ENCODE data around the gene AHSG. TPM values are rescaled to one million over a fixed set of nuclear protein-coding genes. Genes with fewer than 3 reads are reported as not detected.

Gene AHSG
- total and polyA plus RNA-seq, 2 experiments from 2014 or later = 0.10 to 0.18 TPM

GRCh38 chr3:186640929-186641328 lies 28.1 kb downstream of the AHSG start:
- H3K79me2 ChIP-seq (replicated peaks; ENCODE audit: insufficient read depth) = no peaks in the 10 kb centered on the region
- no peaks in the 10 kb centered on the region for H3K27me3 ChIP-seq (ENCODE audit: insufficient read depth)
- H3K9me3 Mint-ChIP-seq = no peaks in the 10 kb centered on the region
- H3K4me3 Mint-ChIP-seq = no peak overlapping the region
- no peak overlapping the region for H3K27ac Mint-ChIP-seq
- peak overlapping the region; percentile 96 for H2AFZ ChIP-seq
- H3K36me3 Mint-ChIP-seq (ENCODE audit: low read depth) = no peaks in the 10 kb centered on the region
- DNase-seq (ENCODE audit: low spot score) (no peak), ATAC-seq (peak; percentile 35; the same call in 2 of the 3 replicates)
- H3K4me3 ChIP-seq = no peak overlapping the region
- peak overlapping the region; percentile 53; the same call in 1 of the 2 replicates for H3K4me2 ChIP-seq
- no peaks in the 10 kb centered on the region for H3F3A ChIP-seq (replicated peaks; ENCODE audit: low read depth)
- H3K4me1 Mint-ChIP-seq = peaks cover 29% of the 10 kb centered on the region
- H4K20me1 ChIP-seq (replicated peaks; ENCODE audit: insufficient read depth) = no peaks in the 10 kb centered on the region
- no peaks in the 10 kb centered on the region for H3K36me3 ChIP-seq (ENCODE audit: insufficient read depth)
- H3K4me1 ChIP-seq (ENCODE audit: insufficient read depth) = peaks cover 33% of the 10 kb centered on the region
- no peaks in the 10 kb centered on the region for H3K9me2 ChIP-seq (ENCODE audit: insufficient read depth)
- TF ChIP-seq ZNF114 (CRISPR knock-in tag; IDR thresholded peaks at IDR 0.05) (no peak), STAT1 (IDR thresholded peaks at IDR 0.05; ENCODE audit: unreplicated experiment) (no peak), ETS1 (IDR thresholded peaks at IDR 0.05) (no peak)
- no peak overlapping the region for H3K27ac ChIP-seq (ENCODE audit: low read depth)
- H3K27me3 Mint-ChIP-seq (ENCODE audit: insufficient read depth, low read depth, poor library complexity) = peaks cover 3% of the 10 kb centered on the region

DNA sequence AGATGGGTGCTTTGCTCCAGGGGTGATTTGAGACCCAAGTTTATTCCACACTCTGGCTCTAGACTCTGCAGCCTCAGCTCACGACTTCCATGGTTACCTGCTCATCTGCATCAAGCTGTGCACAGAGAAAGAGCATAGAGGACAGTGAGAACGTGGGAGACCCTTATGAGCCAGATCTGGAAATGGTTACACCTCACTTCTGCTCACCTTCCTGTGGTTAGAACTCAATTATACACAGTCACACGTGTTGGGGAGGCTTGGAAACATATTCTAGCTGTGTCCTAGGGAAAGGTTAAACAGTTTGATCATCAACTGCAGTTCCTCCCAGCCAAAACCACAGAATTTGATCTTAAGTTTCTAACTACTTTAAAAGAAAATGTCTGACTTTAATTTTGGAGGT lies 29.2 kb downstream of the AHSG start:
- peaks cover 33% of the 10 kb centered on the region for H3K4me1 ChIP-seq (ENCODE audit: insufficient read depth)
- no peak overlapping the region for H3K4me3 ChIP-seq
- 0 out of 2 replicates have a peak overlapping the region, but pooled peaks have one; percentile 29 for H2AFZ ChIP-seq
- Mint-ChIP-seq H3K4me1 (peaks cover 29% of the 10 kb centered on the region), H3K27ac (no peak overlapping the region), H3K36me3 (ENCODE audit: low read depth) (no peaks in the 10 kb centered on the region), H3K4me3 (no peak overlapping the region), H3K9me3 (no peaks in the 10 kb centered on the region), H3K27me3 (ENCODE audit: insufficient read depth, low read depth, poor library complexity) (peaks cover 3% of the 10 kb centered on the region)
- no peaks in the 10 kb centered on the region for H3K79me2 ChIP-seq (replicated peaks; ENCODE audit: insufficient read depth)
- no peaks in the 10 kb centered on the region for H4K20me1 ChIP-seq (replicated peaks; ENCODE audit: insufficient read depth)
- ATAC-seq (no peak), DNase-seq (ENCODE audit: low spot score) (no peak)
- H3K4me2 ChIP-seq = no peak overlapping the region
- TF ChIP-seq JUNB (IDR thresholded peaks at IDR 0.05; ENCODE audit: unreplicated experiment) = no peak
- no peak for TF ChIP-seq NANOG (IDR thresholded peaks at IDR 0.05; ENCODE audit: borderline replicate concordance)
- TF ChIP-seq ZNF114 (CRISPR knock-in tag; IDR thresholded peaks at IDR 0.05) = no peak
- TF ChIP-seq EZH2 (IDR thresholded peaks at IDR 0.05; ENCODE audit: low read depth, unreplicated experiment) = no peak
- TF ChIP-seq REST (IDR thresholded peaks at IDR 0.05; ENCODE audit: unreplicated experiment) = no peak
- TF ChIP-seq CREB1 (CRISPR knock-in tag; IDR thresholded peaks at IDR 0.05; ENCODE audit: low read depth) = no peak
- TF ChIP-seq ETS1 (IDR thresholded peaks at IDR 0.05) = no peak
- no peak for TF ChIP-seq CTCF (conservative IDR thresholded peaks at IDR 0.05; ENCODE audit: low read depth in 2 of 2)
- TF ChIP-seq EZH2phosphoT487 (IDR thresholded peaks at IDR 0.05; ENCODE audit: unreplicated experiment) = no peak
- TF ChIP-seq POLR2AphosphoS5 (IDR thresholded peaks at IDR 0.05; ENCODE audit: low read depth) = no peak
- H3K36me3 ChIP-seq (ENCODE audit: insufficient read depth) = no peaks in the 10 kb centered on the region
- H3K27me3 ChIP-seq (ENCODE audit: insufficient read depth) = no peaks in the 10 kb centered on the region
- no peak overlapping the region for H3K27ac ChIP-seq (ENCODE audit: low read depth)
- no peaks in the 10 kb centered on the region for H3K9me2 ChIP-seq (ENCODE audit: insufficient read depth)
- H3F3A ChIP-seq (replicated peaks; ENCODE audit: low read depth) = no peaks in the 10 kb centered on the region
